GM19463 (cell line): Measurements from ENCODE around the gene MMP20.

Experiments used
- ATAC-seq: cut with Tn5 transposase; IDR thresholded peaks from one replicate; pipeline ENCODE4 v1.9.1; 2021; ENCODE audit warnings: mild to moderate bottlenecking, moderate library complexity; ENCODE audit not compliant: unreplicated experiment

Gene MMP20

DNA sequence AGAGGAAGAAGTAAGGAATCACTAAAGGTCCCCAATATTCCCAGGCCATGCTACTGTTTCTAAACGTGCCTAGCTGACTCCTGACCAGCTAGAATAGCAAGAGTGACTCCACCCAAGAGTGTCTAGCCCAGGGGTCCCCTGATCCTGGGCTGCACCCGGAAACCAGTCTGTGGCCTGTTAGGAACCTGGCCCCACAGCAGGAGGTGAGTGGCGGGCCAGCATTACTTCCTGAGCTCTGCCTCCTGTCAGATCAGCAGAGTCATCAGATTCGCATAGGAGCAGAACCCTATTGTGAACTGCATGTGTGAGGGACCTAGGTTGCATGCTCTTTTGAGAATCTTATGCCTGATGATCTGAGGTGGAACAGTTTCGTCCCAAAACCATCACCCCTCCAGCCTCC lies 2.0 kb downstream of the MMP20 start:
- ATAC-seq, result no peak

DNA sequence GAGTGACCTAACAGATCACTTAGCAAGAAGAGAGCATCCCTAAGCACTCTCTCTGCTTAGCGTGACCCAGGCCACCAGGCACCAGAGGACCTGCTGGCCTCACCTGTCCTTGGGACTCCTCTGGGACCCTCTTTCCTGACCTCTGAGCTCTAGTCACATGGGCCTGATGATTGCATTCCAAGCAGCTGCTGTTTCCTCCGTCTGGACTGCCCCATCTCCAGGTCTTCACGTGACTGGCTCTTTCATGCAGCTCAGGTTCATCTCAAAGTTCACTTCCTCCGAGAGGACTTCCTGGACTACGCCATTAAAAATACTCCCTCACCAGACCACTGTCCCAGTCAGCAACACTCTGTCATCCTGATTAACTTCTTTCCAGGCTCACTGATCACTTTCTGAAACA lies 2.9 kb downstream of the MMP20 start:
- ATAC-seq, result no peak

DNA sequence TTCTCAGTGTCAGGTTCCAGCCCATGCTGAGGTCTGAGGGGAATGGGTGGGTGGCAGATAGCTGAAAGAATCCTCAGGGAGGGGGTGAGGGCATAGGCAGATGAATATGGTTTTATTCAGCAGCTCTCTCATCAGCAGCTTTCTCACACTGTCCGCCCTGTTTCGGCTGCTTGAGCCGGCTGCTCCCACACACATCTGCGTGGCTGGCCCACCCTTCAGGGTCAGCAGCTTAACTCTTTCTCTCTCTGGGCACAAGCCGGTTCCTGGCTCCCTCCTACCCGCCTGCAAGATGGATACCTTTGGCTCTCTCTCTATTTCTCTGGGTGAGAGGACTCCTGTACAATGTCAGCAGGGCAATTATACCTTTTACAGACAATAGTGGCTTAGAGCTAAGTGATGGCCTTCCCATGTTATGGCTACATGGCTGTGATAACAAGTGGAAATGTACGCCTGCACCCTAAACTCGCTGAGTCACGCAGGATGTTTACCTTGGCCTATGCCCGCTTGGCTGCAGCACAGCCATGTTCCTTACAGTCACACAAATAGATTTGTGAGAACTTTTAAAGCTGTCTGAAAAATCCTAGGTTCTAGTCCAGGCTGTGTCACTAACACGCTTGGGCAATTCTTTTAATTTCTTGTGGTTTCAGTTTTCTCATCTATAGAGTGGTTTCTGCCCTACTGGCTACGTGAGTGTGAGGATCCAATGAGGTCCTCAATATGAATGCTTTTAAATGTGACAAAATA lies 4.1 kb downstream of the MMP20 start:
- ATAC-seq, result peak; percentile 86

- ATAC-seq, result no peak
Measured at GRCh38 chr11:102620179-102620578, 5.0 kb downstream of the MMP20 start.

DNA sequence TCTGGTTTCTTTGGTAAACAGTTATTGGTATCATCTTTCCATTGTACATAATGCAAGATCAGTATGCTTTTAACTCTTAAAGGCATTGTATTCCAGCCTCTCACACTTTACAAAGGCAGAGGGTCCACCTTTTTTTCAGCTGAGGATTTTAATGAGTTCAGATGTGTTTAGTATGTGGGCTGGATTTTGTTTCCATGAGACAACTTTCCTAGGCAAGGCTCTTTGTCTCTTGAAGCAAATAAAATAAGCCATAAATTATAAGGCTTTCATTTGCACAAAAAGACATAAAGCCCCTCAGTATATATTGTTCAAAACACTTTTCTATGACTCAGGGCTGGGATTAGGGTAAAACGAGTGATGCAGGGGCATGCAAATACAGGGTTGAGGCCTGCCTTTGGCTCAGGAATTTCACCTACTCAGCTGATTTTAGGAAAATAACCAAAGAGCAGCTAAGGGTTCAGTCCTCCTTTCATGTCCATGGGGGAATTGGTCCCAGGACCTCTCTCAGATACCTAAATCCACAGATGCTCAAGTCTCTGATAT lies 7.6 kb downstream of the MMP20 start:
- ATAC-seq, result no peak

GRCh38 chr11:102615894-102616432 lies 9.2 kb downstream of the MMP20 start:
- ATAC-seq, result no peak

GRCh38 chr11:102615077-102615893 lies 9.8 kb downstream of the MMP20 start:
- no peak for ATAC-seq

- no peak for ATAC-seq
Measured at GRCh38 chr11:102614485-102614884, 10.6 kb downstream of the MMP20 start.

GRCh38 chr11:102614031-102614430 lies 11.1 kb downstream of the MMP20 start:
- ATAC-seq, result no peak

DNA sequence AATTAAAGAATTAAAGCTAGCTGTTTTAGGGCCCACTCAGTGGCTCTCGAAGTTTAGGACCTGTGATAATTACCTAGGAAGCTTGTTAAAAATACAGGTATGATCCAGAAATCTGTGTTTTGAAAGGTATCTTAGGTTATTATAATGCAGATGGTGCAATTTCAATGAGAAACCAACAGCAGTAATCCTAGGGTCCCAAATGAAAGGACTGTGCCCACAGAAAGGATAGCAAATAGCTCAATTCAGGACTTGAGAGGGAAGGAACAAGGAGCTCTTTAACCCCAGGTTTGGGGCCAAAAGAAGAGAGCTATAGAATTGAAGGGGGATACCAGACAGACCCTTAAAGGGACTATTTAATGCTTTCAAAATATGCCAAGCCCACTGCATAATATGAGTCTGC lies 11.7 kb downstream of the MMP20 start:
- ATAC-seq, result no peak

GRCh38 chr11:102611291-102611690 lies 13.8 kb downstream of the MMP20 start:
- ATAC-seq, result peak; percentile 44

DNA sequence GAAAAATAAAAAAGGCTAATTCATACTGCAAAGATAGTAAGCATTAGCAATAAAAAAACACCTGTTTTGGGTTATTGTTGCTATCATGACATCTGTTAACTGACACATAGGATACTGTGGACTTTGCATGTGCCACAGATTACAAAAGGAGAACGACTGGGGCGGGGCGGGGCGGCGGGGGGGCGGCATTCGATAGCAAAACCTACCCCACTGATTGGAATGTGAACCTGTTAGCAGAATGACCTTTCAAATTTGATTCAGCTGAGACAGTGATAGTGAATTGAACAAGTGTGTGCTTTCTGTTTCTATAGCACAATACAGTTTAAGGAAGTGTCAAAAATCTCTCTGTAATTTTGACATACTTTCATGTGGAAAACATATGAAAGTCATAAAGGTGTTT lies 14.9 kb downstream of the MMP20 start:
- no peak for ATAC-seq

DNA sequence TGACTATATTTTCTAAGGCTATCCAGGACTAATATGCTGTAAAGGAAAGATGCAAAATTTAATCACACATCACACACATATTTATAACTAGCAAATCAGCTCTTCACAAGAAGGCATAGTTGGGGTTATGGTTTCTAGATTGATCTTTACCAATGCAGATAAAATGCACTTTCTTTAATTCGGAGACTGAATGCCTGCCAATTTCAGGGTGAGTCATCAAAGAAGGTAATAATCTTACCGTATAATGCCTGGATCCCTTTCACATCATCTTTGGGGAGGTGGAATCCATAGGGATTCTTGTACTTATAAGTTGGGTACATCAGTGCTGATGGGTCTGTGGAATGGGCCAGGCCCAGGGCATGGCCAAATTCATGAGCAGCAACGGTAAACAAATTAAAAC lies 16.4 kb downstream of the MMP20 start:
- ATAC-seq, result no peak

GRCh38 chr11:102604875-102605274 lies 20.3 kb downstream of the MMP20 start:
- ATAC-seq, result no peak

- no peak for ATAC-seq
Measured at GRCh38 chr11:102604011-102604410, 21.1 kb downstream of the MMP20 start.

GRCh38 chr11:102603576-102603975 lies 21.6 kb downstream of the MMP20 start:
- ATAC-seq, result no peak

DNA sequence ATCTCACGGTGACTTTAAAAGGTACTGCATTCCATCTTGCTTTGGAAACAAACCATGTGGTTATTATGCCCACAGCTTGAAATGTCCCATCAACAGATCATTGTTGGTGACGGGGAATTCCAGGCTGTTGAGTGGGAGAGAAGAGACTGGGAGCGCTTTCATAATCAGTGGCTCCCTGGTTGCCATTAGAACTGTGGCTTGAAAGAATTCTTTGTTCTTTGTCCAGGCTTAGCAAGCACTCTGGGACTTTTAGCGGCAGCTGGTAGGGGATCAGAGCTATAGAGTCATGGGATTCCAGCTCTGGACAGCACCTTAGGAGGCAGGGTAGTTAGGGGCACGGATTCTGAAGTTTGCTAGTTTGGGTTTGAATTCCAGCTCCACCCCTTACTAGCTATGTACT lies 22.0 kb downstream of the MMP20 start:
- no peak for ATAC-seq

- no peak for ATAC-seq
Measured at GRCh38 chr11:102600666-102601065, 24.5 kb downstream of the MMP20 start.

DNA sequence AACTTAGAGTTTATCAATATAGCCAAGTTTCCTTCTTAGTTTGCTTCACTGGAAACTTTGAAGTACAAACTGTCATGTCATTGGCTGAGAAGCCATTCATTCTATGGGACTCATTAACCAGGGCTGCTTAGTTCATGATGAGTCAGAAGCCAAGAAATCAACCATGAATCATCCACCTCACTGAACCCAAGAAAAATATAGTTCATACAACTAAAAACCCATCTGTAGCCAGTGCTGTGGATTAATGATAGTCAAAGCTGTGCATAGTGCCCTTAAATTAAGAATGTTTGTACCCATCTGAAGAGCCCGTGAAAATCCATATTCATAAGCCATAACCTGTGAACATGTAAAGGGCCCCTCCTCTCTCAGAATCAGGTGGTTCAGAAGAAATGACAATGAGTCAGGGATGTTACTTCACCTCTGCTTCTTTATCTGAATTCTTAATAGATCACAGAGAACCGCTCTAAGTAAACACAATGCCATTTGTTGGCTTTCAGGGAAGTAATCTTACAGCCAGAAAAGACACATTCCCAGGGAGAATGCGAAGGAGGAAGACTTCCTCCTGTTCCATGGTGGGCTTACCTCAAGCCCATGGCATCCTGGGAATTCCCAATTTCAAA lies 25.4 kb downstream of the MMP20 start:
- peak; percentile 90 for ATAC-seq

DNA sequence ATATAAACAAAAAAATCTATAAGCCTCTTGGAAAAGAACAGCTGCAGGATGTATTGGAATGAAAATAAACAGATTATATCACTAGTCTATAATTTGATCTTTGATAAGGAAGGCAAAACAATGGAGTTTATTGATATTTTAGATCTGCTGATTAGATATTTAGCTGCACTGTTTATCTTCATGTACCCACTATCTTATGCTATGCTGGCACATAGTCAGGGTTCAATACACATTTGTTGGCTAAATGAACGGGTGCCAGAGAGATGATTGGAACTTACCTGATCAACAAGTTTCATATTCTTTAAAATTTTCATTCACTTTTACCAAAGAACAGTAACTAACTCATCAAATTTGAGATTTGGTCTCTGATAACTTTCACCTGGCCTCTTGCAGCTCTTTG lies 26.9 kb downstream of the MMP20 start:
- no peak for ATAC-seq

- ATAC-seq, result no peak
Measured at GRCh38 chr11:102596578-102596977, 28.6 kb downstream of the MMP20 start.
